ENCODE results near the gene VOPP1. TPM values are rescaled to one million over a fixed set of nuclear protein-coding genes. Genes with fewer than 3 reads are reported as not detected.

Gene VOPP1
- total RNA-seq, 4 donors from 2014 or later, result 63.9 to 79.2 (median 72.4) TPM

DNA sequence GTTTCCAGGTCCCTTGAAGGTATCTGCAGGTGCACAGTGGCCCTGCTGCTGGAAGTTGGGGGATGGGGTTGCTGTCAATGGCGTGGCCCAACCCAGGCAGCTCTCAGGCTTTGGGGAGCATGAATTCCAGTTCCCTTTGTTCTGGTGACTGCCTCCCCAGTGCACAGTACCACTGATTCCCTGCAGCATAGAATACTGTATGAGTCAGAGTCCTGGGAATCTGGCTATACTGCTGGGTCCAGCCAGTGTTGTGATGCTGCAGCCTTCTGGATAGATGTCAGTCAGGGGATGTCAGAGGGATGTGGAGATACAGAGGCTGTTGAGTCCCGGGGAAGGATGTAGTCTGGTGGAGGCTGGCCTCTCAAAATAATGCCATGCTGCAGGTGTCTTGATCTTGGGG lies 107.9 kb downstream of the VOPP1 start:
- Histone ChIP-seq H3K27me3 (no peaks in the 10 kb centered on the region), H3K4me3 (no peak overlapping the region), H3K36me3 (peaks cover 0 to 31% (median 0%) of the 10 kb centered on the region in 3 donors), H3K9me3 (peaks cover 0 to 4% (median 0%) of the 10 kb centered on the region in 4 donors), H3K27ac (no peak overlapping the region), H3K4me1 (peaks cover 0 to under 1% (median 0%) of the 10 kb centered on the region in 4 donors)
- no peak for DNase-seq
- TF ChIP-seq POLR2A (IDR thresholded peaks at IDR 0.05), result no peak
- TF ChIP-seq, protein P1, sequence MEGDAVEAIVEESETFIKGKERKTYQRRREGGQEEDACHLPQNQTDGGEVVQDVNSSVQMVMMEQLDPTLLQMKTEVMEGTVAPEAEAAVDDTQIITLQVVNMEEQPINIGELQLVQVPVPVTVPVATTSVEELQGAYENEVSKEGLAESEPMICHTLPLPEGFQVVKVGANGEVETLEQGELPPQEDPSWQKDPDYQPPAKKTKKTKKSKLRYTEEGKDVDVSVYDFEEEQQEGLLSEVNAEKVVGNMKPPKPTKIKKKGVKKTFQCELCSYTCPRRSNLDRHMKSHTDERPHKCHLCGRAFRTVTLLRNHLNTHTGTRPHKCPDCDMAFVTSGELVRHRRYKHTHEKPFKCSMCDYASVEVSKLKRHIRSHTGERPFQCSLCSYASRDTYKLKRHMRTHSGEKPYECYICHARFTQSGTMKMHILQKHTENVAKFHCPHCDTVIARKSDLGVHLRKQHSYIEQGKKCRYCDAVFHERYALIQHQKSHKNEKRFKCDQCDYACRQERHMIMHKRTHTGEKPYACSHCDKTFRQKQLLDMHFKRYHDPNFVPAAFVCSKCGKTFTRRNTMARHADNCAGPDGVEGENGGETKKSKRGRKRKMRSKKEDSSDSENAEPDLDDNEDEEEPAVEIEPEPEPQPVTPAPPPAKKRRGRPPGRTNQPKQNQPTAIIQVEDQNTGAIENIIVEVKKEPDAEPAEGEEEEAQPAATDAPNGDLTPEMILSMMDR (IDR thresholded peaks at IDR 0.05), result no peak

DNA sequence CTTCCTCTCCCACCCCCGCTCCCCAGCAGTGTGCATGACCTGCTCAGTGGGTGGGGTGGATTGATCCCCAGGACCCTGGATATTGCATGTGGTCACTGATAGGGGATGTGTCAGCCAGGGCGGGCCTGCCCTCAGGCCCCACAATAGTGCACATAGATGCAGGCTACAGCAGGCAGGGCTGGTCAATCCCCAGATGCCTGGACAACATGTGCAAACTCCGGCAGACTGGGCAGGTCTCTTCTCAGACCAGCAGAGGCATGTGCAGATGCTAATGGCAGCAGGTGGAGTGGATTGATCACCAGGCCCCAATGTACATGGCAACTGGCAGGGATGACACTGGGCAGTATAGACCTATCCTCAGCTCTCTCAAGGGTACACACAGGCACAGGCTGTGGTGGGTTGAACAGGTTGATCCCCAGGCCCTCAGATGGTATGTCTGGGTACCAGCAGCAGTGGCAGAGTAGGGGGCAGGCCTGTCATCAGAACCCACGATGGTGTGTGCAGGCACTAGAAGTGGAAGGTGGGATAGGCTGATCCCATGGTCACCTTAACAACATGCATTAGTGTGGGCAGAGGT lies 108.5 kb downstream of the VOPP1 start:
- Histone ChIP-seq H3K36me3 (peaks cover 0 to 31% (median 0%) of the 10 kb centered on the region in 3 donors), H3K27me3 (no peaks in the 10 kb centered on the region), H3K4me3 (no peak overlapping the region), H3K4me1 (no peaks in the 10 kb centered on the region), H3K9me3 (peaks cover 0 to 9% (median 0%) of the 10 kb centered on the region in 4 donors), H3K27ac (no peak overlapping the region)
- TF ChIP-seq, protein P1 (IDR thresholded peaks at IDR 0.05), result no peak
- TF ChIP-seq POLR2A (IDR thresholded peaks at IDR 0.05), result no peak
- peak in 1 of 3 donors; percentile 11 for DNase-seq

DNA sequence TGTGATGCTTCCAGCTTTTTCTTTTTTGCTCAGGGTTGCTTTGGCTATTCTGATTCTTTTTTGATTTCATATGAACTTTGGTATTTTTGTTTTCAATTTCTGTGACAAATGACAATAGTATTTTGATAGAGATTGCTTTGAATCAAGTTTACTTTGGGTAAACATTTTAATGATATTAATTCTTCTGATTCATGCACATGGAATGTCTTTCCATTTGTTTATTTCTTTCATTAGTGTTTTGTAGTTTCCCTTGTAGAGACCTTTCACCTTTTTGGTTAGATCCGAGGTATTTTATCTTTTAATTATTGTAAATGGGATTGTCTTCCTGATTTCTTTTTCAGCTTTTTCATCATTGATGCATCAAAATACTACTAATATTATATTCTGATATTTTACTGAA lies 114.0 kb downstream of the VOPP1 start:
- no peak for TF ChIP-seq POLR2A (IDR thresholded peaks at IDR 0.05)
- TF ChIP-seq, protein P1 (IDR thresholded peaks at IDR 0.05), result no peak
- Histone ChIP-seq H3K9me3 (peaks cover 0 to 10% (median 0%) of the 10 kb centered on the region in 4 donors), H3K4me3 (no peak overlapping the region), H3K27ac (no peak overlapping the region), H3K27me3 (no peaks in the 10 kb centered on the region), H3K36me3 (no peaks in the 10 kb centered on the region), H3K4me1 (no peaks in the 10 kb centered on the region)
- DNase-seq, result no peak

DNA sequence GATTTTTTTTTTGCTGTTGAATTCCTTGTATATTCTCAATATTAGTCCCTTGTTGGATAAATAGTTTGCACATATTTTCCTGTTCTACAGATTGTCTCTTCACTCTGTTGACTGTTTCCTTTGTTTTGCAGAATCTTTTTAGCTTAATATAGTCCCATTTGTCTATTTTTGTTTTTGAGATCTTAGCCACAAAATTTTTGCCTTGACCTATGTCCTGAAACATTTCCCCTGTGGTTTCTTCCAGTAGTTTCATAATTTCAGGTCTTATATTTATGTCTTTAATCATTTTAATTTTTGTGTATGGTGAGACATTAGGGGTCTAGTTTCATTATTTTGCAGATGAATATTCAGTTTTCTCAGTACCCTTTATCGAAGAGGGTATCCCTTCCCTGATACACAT lies 114.5 kb downstream of the VOPP1 start:
- Histone ChIP-seq H3K27ac (no peak overlapping the region), H3K4me1 (no peaks in the 10 kb centered on the region), H3K9me3 (peaks cover 0 to 10% (median 0%) of the 10 kb centered on the region in 4 donors), H3K36me3 (no peaks in the 10 kb centered on the region), H3K27me3 (no peaks in the 10 kb centered on the region), H3K4me3 (no peak overlapping the region)
- no peak for DNase-seq
- no peak for TF ChIP-seq POLR2A (IDR thresholded peaks at IDR 0.05)
- TF ChIP-seq, protein P1 (IDR thresholded peaks at IDR 0.05), result no peak

DNA sequence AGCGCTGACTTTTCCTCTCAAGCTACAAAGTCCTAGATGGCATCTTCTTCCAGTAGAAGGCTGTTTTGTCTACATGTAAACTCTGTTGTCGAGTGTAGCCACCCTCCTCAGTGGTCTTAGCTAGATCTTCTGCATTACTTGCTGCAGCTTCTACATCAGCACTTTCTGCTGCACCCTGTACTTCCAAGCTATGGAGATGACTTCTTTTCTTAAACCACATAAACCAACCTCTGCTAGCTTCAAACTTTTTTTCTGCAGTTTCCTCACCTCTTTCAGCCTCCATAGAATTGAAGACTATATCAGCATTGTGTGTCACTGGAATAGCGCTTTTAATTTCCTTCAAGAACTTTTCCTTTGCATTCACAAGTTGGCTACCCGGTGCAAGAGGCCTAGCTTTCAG lies 119.3 kb downstream of the VOPP1 start:
- H3K27me3 ChIP-seq, result no peaks in the 10 kb centered on the region
- H3K9me3 ChIP-seq, result no peaks in the 10 kb centered on the region
- H3K36me3 ChIP-seq, result no peaks in the 10 kb centered on the region
- H3K4me3 ChIP-seq, result no peak overlapping the region
- no peak for DNase-seq
- H3K27ac ChIP-seq, result no peak overlapping the region
- TF ChIP-seq, protein P1 (IDR thresholded peaks at IDR 0.05), result no peak
- no peak for TF ChIP-seq POLR2A (IDR thresholded peaks at IDR 0.05)
- no peaks in the 10 kb centered on the region for H3K4me1 ChIP-seq
